Keratinocyte (primary cell): ENCODE results near the gene OAF.

Source experiments
- CTCF ChIP-seq, 3 experiments: IDR thresholded peaks in 1 of 3; conservative IDR thresholded peaks in 1 of 3; optimal IDR thresholded peaks in 1 of 3; 2 replicates in 2 of 3; 3 replicates in 1 of 3; pipeline versions ENCODE3 to v1.5.1; 2011; ENCODE audit warnings: low read length in 3 of 3, mild to moderate bottlenecking in 3 of 3, moderate library complexity in 2 of 3, control low read depth in 1 of 3, inconsistent platforms in 1 of 3; ENCODE audit not compliant: insufficient read depth in 2 of 3; ENCODE audit errors: extremely low read depth in 1 of 3
- EZH2 ChIP-seq: IDR thresholded peaks from one replicate; pipeline ENCODE4 v1.6.1; 2012; ENCODE audit warnings: inconsistent platforms, mild to moderate bottlenecking, low read length, moderate library complexity

- TF ChIP-seq CTCF (optimal IDR thresholded peaks at IDR 0.05 in 1 of 3, IDR thresholded peaks at IDR 0.05 in 1 of 3, conservative IDR thresholded peaks at IDR 0.05 in 1 of 3; ENCODE audit: extremely low read depth in 1 of 3, insufficient read depth in 2 of 3, low read length in 3 of 3) (no peak), EZH2 (no peak)
Measured at GRCh38 chr11:120195601-120196320, 15.1 kb upstream of the OAF start.
